Naive thymus-derived CD4-positive, alpha-beta T cell (primary cell): ENCODE data around the gene CEACAM21. TPM values are rescaled to one million over a fixed set of nuclear protein-coding genes. Genes with fewer than 3 reads are reported as not detected.

Experiments used
- ATAC-seq: fragments of 150-1000 bp; cut with Tn5 transposase; 2 replicates; pipeline ENCODE4 v1.10.0; 2021; ENCODE audit warnings: mild to moderate bottlenecking, moderate library complexity
- CTCF ChIA-PET: fragments of 350-600 bp; sonication (Branson Sonifier 250); formaldehyde crosslinking; loops from one replicate; lab custom pipeline; 2021; ENCODE audit warnings: antibody characterized with exemption; lab: Charles Lee
- POLR2A ChIA-PET: fragments of 350-600 bp; sonication (Branson Sonifier 250); formaldehyde crosslinking; loops from one replicate; lab custom pipeline; 2021; ENCODE audit warnings: antibody characterized with exemption, inconsistent platforms; lab: Charles Lee
- DNase-seq, 9 donors: peaks; one replicate each; pipeline versions ENCODE4 v3.0.0 to v3.0.0-alpha.2; 2020 to 2022; ENCODE audit warnings: mixed read lengths in 1 of 9
- H3K27ac ChIP-seq: one replicate; pipeline ENCODE4 v1.7.0; 2013; ENCODE audit warnings: mild to moderate bottlenecking, low read depth, low read length, moderate library complexity
- H3K27me3 ChIP-seq, 2 donors: one replicate each; pipeline ENCODE4 v1.7.0; 2013; ENCODE audit warnings: low read length in 2 of 2, mild to moderate bottlenecking in 2 of 2, moderate library complexity in 2 of 2; ENCODE audit not compliant: control insufficient read depth in 2 of 2, insufficient read depth in 2 of 2
- H3K36me3 ChIP-seq, 3 experiments: 1 replicate in 2 of 3; 2 replicates in 1 of 3; pipeline ENCODE4 v1.7.0; 2013; ENCODE audit warnings: low read length in 3 of 3, mild to moderate bottlenecking in 3 of 3, moderate library complexity in 1 of 3; ENCODE audit not compliant: insufficient read depth in 3 of 3, control insufficient read depth in 2 of 3
- H3K4me1 ChIP-seq, 2 donors: one replicate each; pipeline ENCODE4 v1.7.0; 2013; ENCODE audit warnings: low read length in 2 of 2, mild to moderate bottlenecking in 2 of 2, moderate library complexity in 1 of 2; ENCODE audit not compliant: control insufficient read depth in 2 of 2, insufficient read depth in 2 of 2
- H3K4me3 ChIP-seq: 2 replicates; pipeline ENCODE4 v1.7.0; 2013; ENCODE audit warnings: mild to moderate bottlenecking, low read length
- H3K9me3 ChIP-seq, 3 experiments: 1 replicate in 2 of 3; 2 replicates in 1 of 3; pipeline ENCODE4 v1.7.0; 2013; ENCODE audit warnings: low read length in 3 of 3; ENCODE audit not compliant: control insufficient read depth in 2 of 3
- H3K27ac Mint-ChIP-seq, 9 donors: one replicate each; pipeline ENCODE4 v1.8.0; 2020 to 2022; ENCODE audit warnings: mixed read lengths in 9 of 9, mild to moderate bottlenecking in 8 of 9, moderate library complexity in 5 of 9, inconsistent platforms in 2 of 9
- H3K27me3 Mint-ChIP-seq, 5 donors: one replicate each; pipeline ENCODE4 v1.8.0; 2021 to 2022; ENCODE audit warnings: mixed read lengths in 5 of 5, mild to moderate bottlenecking in 1 of 5
- H3K36me3 Mint-ChIP-seq, 5 donors: one replicate each; pipeline ENCODE4 v1.8.0; 2020 to 2022; ENCODE audit warnings: mixed read lengths in 5 of 5, mild to moderate bottlenecking in 3 of 5, inconsistent platforms in 1 of 5
- H3K4me1 Mint-ChIP-seq, 7 donors: one replicate each; pipeline ENCODE4 v1.8.0; 2020 to 2022; ENCODE audit warnings: mixed read lengths in 7 of 7, mild to moderate bottlenecking in 3 of 7, inconsistent platforms in 1 of 7
- H3K4me3 Mint-ChIP-seq, 10 donors: one replicate each; pipeline ENCODE4 v1.8.0; 2020 to 2022; ENCODE audit warnings: mild to moderate bottlenecking in 10 of 10, mixed read lengths in 10 of 10, moderate library complexity in 6 of 10, inconsistent platforms in 2 of 10
- H3K9me3 Mint-ChIP-seq, 11 donors: one replicate each; pipeline ENCODE4 v1.8.0; 2020 to 2022; ENCODE audit warnings: mixed read lengths in 11 of 11, mild to moderate bottlenecking in 4 of 11, inconsistent platforms in 1 of 11, moderate library complexity in 1 of 11
- intact Hi-C, 2 donors: fragments of 100-400 bp; cut with micrococcal nuclease; formaldehyde crosslinking; loops; one replicate each; pipeline ENCODE4 v1.15.1; 2023
- polyA plus RNA-seq, 2 donors: library from polyadenylated mRNA; unstranded; fragments of 300-500 nt; fragmentation: Illumina TruSeq; gene quantifications; one replicate each; pipeline ENCODE4 v1.2.3, GENCODE V29; 2021
- total RNA-seq, 6 experiments: library from RNA in 5 of 6; stranded (reverse) in 5 of 6; gene quantifications; 1 replicate in 5 of 6; 2 replicates in 1 of 6; pipeline ENCODE4 v1.2.3 and lab custom pipeline; 2021 to 2026

CEACAM21 gene
- total and polyA plus RNA-seq, 7 experiments from 2014 or later = 27.7 to 64.5 (median 43.6) TPM

DNA sequence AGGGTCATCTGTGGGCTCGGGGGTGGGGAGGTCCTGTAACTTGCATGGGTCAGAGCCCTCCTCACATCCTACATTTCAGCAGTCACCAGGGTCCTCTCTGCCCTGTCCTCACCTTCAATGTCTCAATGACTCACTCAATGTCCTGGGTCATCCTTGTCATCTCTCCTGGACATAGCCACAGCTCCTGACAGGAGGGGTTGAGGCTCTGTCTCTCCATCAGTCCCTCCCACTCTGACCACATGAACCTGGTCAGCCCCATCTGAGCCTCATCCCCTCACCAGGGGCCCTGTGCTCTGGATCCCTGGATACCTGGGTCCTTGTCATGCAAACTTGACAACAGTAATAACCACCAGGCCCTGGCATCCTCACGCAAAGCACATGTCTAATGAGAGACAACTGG is 13.4 kb downstream of the CEACAM21 start:
- peaks cover 0 to 7% (median 5%) of the 10 kb centered on the region in 5 donors for H3K27me3 Mint-ChIP-seq
- DNase-seq (no peak), ATAC-seq (no peak)
- Histone ChIP-seq H3K36me3 (peaks cover 0 to 37% (median 0%) of the 10 kb centered on the region in 3 experiments), H3K27me3 (no peaks in the 10 kb centered on the region), H3K9me3 (no peaks in the 10 kb centered on the region), H3K4me3 (no peak overlapping the region), H3K4me1 (no peaks in the 10 kb centered on the region), H3K27ac (no peak overlapping the region)
- peaks cover 6 to 32% (median 11%) of the 10 kb centered on the region in 5 donors for H3K36me3 Mint-ChIP-seq
- H3K27ac Mint-ChIP-seq = peak overlapping the region in 1 of 9 donors; percentile 8
- H3K4me1 Mint-ChIP-seq = peaks cover 0 to 6% (median 0%) of the 10 kb centered on the region in 7 donors
- ChIA-PET CTCF (no interaction called here), POLR2A (no interaction called here)
- no peaks in the 10 kb centered on the region for H3K9me3 Mint-ChIP-seq
- H3K4me3 Mint-ChIP-seq = no peak overlapping the region
- intact Hi-C loops = no loop called here

DNA sequence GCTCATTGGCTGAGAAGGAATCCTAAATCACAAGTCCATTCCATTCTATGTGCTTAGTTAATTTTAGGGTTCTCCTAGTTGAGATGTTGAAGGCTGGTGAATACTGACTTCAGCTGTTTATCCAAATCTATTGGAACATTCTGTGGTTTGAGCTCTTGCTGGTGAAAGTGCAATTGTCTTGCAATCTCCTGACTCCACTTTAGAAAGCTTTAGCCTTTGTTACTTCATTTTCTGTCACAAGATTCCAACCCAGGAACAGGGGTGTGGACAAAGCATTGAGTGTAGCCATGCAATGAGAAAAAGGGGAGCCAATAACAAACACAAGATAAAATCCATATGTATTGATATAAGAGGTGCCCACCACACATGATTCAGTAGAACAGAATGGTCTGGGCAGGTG is 15.0 kb downstream of the CEACAM21 start:
- ATAC-seq (no peak), DNase-seq (no peak)
- no peaks in the 10 kb centered on the region for H3K9me3 Mint-ChIP-seq
- ChIA-PET POLR2A (no interaction called here), CTCF (interaction anchor here (0.8 to 1.4 kb wide), 3 partner anchors 10 to 151 kb away, joined by 3 to 4 read pairs (median 3); partner anchors contain the start of gene DMAC2)
- peaks cover 0 to 21% (median 0%) of the 10 kb centered on the region in 3 experiments for H3K36me3 ChIP-seq
- no peak overlapping the region for H3K27ac ChIP-seq
- H3K9me3 ChIP-seq = no peaks in the 10 kb centered on the region
- H3K27me3 Mint-ChIP-seq = peaks cover 0 to 15% (median 6%) of the 10 kb centered on the region in 5 donors
- no peaks in the 10 kb centered on the region for H3K4me1 ChIP-seq
- no peak overlapping the region for H3K4me3 Mint-ChIP-seq
- peaks cover 0 to 18% (median 6%) of the 10 kb centered on the region in 5 donors for H3K36me3 Mint-ChIP-seq
- no peak overlapping the region for H3K27ac Mint-ChIP-seq
- peaks cover 6 to 15% (median 8%) of the 10 kb centered on the region in 7 donors for H3K4me1 Mint-ChIP-seq
- intact Hi-C loops = no loop called here
- no peak overlapping the region for H3K4me3 ChIP-seq
- H3K27me3 ChIP-seq = no peaks in the 10 kb centered on the region

DNA sequence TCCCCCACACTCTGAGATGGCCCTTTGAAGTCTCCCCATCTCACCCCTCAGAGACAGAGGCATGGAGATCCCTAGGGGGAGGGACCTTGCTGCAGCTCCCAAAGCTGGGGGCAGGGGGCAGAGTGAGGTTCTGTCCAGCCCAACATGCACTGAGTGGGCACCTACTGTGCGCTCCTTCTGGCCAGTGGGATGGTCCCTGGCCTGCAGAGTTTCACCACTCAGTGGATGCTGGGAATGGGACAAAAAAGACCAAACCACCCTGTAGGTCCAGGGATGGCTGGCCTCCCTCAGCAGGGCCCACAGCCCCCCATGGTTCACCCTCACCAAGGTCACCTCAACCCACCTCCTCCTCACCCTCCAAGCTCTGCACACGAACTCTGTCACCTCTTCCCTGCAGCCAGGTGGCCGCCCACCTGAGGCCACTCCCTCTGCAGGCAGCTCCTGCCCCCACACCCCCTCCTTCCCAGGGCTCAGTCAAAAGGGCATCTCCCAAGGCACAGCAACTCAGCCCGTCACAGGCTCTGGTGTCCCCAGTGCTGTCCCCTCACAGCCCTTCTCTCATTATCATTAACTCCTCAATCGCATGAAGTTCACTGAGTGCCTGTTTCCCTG is 16.1 kb downstream of the CEACAM21 start:
- Mint-ChIP-seq H3K4me3 (no peak overlapping the region), H3K27me3 (peaks cover 0 to 25% (median 6%) of the 10 kb centered on the region in 5 donors), H3K27ac (no peak overlapping the region), H3K36me3 (peaks cover 0 to 18% (median 6%) of the 10 kb centered on the region in 5 donors), H3K9me3 (no peaks in the 10 kb centered on the region), H3K4me1 (peaks cover 6 to 15% (median 8%) of the 10 kb centered on the region in 7 donors)
- Histone ChIP-seq H3K27ac (no peak overlapping the region), H3K4me3 (no peak overlapping the region), H3K36me3 (peaks cover 0 to 10% (median 0%) of the 10 kb centered on the region in 3 experiments), H3K4me1 (no peaks in the 10 kb centered on the region), H3K27me3 (no peaks in the 10 kb centered on the region), H3K9me3 (no peaks in the 10 kb centered on the region)
- intact Hi-C loops = no loop called here
- CTCF ChIA-PET = no interaction called here
- POLR2A ChIA-PET = no interaction called here
- DNase-seq (peak in 1 of 9 donors; percentile 16), ATAC-seq (no peak)

DNA sequence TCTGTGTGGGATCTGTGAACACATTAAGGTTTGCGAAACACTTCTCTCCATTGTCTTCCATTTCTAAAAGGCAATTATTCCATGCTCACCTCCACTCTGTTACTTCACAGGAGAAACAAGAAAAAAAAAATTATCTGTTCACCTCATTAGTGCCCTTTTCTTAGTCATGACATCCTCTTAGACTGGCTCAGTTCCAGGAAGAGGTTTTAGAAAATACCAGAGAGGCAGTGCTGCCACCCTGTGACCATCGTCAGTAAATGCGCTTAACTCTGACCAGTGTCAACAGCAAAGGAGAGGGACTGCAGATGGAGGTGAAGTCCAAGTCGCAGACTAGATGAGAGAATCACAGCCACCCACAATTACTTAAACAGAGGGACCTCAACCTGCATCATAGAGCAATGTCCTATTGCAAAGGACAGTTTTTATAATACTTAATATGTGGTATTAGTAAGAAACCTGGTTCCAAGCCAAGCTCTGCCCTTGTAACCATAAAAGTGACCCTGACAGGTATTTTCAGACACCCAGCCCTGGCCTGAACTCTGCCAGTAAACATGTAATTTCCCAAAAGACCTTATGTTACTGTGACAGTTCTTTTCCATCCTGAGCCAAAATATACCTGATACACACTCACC is 19.4 kb downstream of the CEACAM21 start:
- Mint-ChIP-seq H3K27ac (peak overlapping the region in 1 of 9 donors; percentile 5), H3K9me3 (no peaks in the 10 kb centered on the region), H3K4me1 (peaks cover 10 to 17% (median 12%) of the 10 kb centered on the region in 7 donors), H3K4me3 (no peak overlapping the region), H3K36me3 (peaks cover 0 to 2% (median 0%) of the 10 kb centered on the region in 5 donors), H3K27me3 (peaks cover 0 to 34% (median 11%) of the 10 kb centered on the region in 5 donors)
- no peak overlapping the region for H3K27ac ChIP-seq
- POLR2A ChIA-PET = interaction anchor here (1.6 kb wide), 1 partner anchor 46 kb away, joined by 3 read pairs; no protein-coding TSS in a partner anchor
- intact Hi-C loops = loop anchor here (1.0 to 5.0 kb wide), 6 partner anchors 19 to 393 kb away; partner anchors contain the start of gene CEACAM21 (in 1 of the 2)
- DNase-seq (peak; percentile 25 to 74 (median 57)), ATAC-seq (peak; percentile 92)
- no peaks in the 10 kb centered on the region for H3K4me1 ChIP-seq
- no peaks in the 10 kb centered on the region for H3K27me3 ChIP-seq
- H3K9me3 ChIP-seq = no peaks in the 10 kb centered on the region
- H3K36me3 ChIP-seq = no peaks in the 10 kb centered on the region
- CTCF ChIA-PET = interaction anchor here (0.6 to 5.0 kb wide), 7 partner anchors 23 to 146 kb away, joined by 3 to 25 read pairs (median 4); no protein-coding TSS in a partner anchor
- no peak overlapping the region for H3K4me3 ChIP-seq

DNA sequence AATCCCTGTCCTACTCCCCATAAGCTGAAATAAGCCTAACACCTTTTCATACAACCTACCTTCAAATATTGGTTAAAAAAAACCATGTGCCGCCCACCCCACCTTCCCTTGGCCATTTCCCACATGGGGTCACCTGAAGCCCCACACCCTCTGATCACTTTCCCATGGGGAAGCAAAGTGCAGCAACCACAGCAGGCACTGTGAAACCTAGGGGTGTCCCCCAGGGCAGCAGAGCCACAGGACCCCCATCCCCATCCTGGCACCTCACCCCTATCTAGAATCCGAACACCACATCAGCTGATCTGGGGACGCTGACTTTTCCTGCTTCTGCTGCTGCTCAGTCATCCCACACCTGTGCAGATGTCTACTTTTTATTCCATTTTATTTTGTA is 19.9 kb downstream of the CEACAM21 start:
- no peaks in the 10 kb centered on the region for H3K9me3 Mint-ChIP-seq
- Histone ChIP-seq H3K4me1 (no peaks in the 10 kb centered on the region), H3K9me3 (no peaks in the 10 kb centered on the region), H3K27me3 (no peaks in the 10 kb centered on the region), H3K27ac (no peak overlapping the region), H3K4me3 (no peak overlapping the region), H3K36me3 (no peaks in the 10 kb centered on the region)
- peaks cover 9 to 17% (median 12%) of the 10 kb centered on the region in 7 donors for H3K4me1 Mint-ChIP-seq
- peaks cover 0 to 34% (median 11%) of the 10 kb centered on the region in 5 donors for H3K27me3 Mint-ChIP-seq
- CTCF ChIA-PET = interaction anchor here (0.5 to 5.0 kb wide), 6 partner anchors 24 to 442 kb away, joined by 3 to 25 read pairs (median 3); no protein-coding TSS in a partner anchor
- H3K36me3 Mint-ChIP-seq = peaks cover 0 to 2% (median 0%) of the 10 kb centered on the region in 5 donors
- no peak overlapping the region for H3K4me3 Mint-ChIP-seq
- ATAC-seq = no peak
- H3K27ac Mint-ChIP-seq = no peak overlapping the region
- intact Hi-C loops = loop anchor here (1.0 to 5.0 kb wide), 6 partner anchors 19 to 394 kb away; partner anchors contain the start of gene CEACAM21 (in 1 of the 2)
- peak in 1 of 9 donors; percentile 17 for DNase-seq
- POLR2A ChIA-PET = no interaction called here

DNA sequence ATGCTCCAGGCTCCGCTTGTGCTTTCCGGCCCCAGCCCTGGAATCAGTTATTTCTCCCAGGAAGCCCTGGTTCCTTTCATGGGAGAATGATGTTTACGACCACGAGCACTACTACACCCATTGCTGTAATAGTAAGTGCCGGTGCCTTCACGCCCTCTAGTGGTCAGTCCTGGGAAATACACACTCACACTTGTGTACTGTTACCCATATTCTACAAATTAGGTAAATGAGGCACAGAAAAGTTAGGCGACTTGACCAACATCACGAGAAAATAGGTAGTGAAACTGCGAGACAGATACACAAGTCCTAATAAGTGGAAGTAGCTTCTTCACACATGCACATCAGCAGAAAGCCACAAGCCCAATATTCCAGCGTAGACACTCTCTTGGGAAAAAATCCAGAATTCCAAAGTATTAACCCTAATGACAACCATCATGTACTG is 21.7 kb downstream of the CEACAM21 start:
- ChIA-PET POLR2A (interaction anchor here (1.0 to 1.2 kb wide), 2 partner anchors 34 to 38 kb away, joined by 3 to 4 read pairs; no protein-coding TSS in a partner anchor), CTCF (interaction anchor here (0.8 to 5.0 kb wide), 9 partner anchors 17 to 233 kb away, joined by 3 to 25 read pairs (median 4); no protein-coding TSS in a partner anchor)
- Mint-ChIP-seq H3K4me1 (peaks cover 9 to 17% (median 12%) of the 10 kb centered on the region in 7 donors), H3K27ac (peak overlapping the region in 1 of 9 donors; percentile 17), H3K36me3 (peaks cover 0 to 2% (median 0%) of the 10 kb centered on the region in 5 donors), H3K9me3 (no peaks in the 10 kb centered on the region), H3K4me3 (peak overlapping the region in 3 of 10 donors; percentile 10 to 78 (median 19)), H3K27me3 (peaks cover 0 to 38% (median 9%) of the 10 kb centered on the region in 5 donors)
- H3K4me3 ChIP-seq = no peak overlapping the region
- no peaks in the 10 kb centered on the region for H3K9me3 ChIP-seq
- intact Hi-C loops = loop anchor here (1.0 to 5.0 kb wide), 4 partner anchors 35 to 395 kb away; no protein-coding TSS in a partner anchor
- H3K27ac ChIP-seq = no peak overlapping the region
- H3K4me1 ChIP-seq = no peaks in the 10 kb centered on the region
- H3K36me3 ChIP-seq = no peaks in the 10 kb centered on the region
- ATAC-seq (peak; percentile 93), DNase-seq (peak; percentile 35 to 77 (median 69))
- no peaks in the 10 kb centered on the region for H3K27me3 ChIP-seq
